GM18873 (cell line): ENCODE results near the gene ANXA10.

ENCODE experiments used
- ATAC-seq: cut with Tn5 transposase; IDR thresholded peaks from one replicate; pipeline ENCODE4 v1.9.1; 2021; ENCODE audit warnings: mild to moderate bottlenecking, moderate library complexity, moderate number of reproducible peaks; ENCODE audit not compliant: unreplicated experiment, low FRiP score

ANXA10 gene

DNA sequence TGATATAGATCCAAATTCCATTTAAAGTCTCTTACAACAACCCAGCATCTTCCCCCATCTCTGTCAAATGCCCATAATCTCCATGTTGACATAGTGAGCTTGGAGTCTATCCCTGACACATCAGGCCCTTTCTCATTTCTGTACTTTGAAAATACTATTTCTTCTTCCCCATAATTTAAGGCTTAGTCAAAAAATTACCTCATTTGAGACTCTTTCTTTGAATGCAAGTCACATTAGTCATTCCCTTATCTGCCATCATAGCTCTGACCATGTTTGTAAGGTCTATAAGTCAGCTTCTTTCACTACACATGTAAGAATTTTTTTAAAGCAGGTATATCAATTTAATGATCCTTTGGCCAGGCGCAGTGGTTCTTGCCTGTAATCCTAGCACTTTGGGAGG, 126.3 kb downstream of the ANXA10 start:
- ATAC-seq = no peak

DNA sequence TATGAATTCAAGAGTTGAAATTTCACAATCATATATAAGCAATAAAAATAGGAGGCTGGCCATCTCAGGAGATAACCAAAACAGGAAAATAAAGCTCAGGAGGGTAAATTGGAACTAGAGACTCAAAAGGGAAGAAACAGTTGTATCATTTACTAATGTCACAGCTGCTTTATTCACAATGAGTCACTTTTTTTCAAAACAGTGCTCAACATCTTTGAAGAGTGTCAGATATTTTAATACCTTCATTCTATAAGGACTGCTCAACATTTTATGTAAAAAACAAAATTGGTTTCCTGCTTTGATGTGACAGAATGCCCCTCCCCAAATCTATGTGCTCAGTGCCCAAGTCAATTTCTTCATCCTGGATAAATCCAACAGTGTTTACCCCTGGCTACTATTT, 128.6 kb downstream of the ANXA10 start:
- ATAC-seq = no peak

DNA sequence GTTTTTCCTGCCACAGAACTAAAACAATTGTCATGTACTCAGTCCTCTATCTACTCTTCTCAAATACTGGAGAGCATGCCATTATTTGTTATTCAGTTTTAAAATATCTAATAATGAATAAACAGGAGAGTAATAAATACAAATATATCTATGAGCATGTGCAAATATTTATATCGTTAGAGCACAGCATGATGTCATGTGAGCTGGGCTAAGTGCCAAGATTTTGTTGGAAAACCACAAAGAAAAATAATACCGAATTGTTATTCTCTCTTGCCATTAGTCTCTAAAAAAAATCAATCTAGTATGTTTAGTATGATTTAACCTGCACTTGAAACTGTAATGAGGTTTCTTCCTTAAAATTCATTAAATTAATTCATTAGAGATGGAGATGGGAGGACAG, 129.0 kb downstream of the ANXA10 start:
- ATAC-seq = no peak
